Upper lobe of left lung (tissue), 6 donors: ENCODE measurements around the gene CARD19. TPM values are rescaled to one million over a fixed set of nuclear protein-coding genes. Genes with fewer than 3 reads are reported as not detected.

Experiments used
- ATAC-seq, 2 donors: fragments of 200-7000 bp; cut with Tn5 transposase; one replicate each; pipeline ENCODE4 v1.9.1; 2022; ENCODE audit warnings: mild to moderate bottlenecking in 2 of 2, moderate library complexity in 2 of 2; ENCODE audit not compliant: low FRiP score in 2 of 2
- DNase-seq, 2 donors: peaks; one replicate each; pipeline ENCODE4 v3.0.0-alpha.2; 2019 to 2020
- H3K27ac ChIP-seq, 4 donors: fragments of 200-600 bp; sonication (generic); one replicate each; pipeline ENCODE4 v1.5.1; 2016 to 2019
- H3K27me3 ChIP-seq, 4 donors: fragments of 200-600 bp; sonication (generic); one replicate each; pipeline ENCODE4 v1.5.1; 2017 to 2019
- H3K36me3 ChIP-seq, 4 donors: fragments of 200-600 bp; sonication (generic); one replicate each; pipeline ENCODE4 v1.5.1; 2016 to 2019
- H3K4me1 ChIP-seq, 4 donors: fragments of 200-600 bp; sonication (generic); one replicate each; pipeline ENCODE4 v1.5.1; 2018 to 2019
- H3K4me3 ChIP-seq, 4 donors: fragments of 200-600 bp; sonication (generic); one replicate each; pipeline ENCODE4 v1.5.1; 2017 to 2019; ENCODE audit warnings: mild to moderate bottlenecking in 2 of 4, moderate library complexity in 1 of 4
- H3K9me3 ChIP-seq, 4 donors: fragments of 200-600 bp; sonication (generic); one replicate each; pipeline ENCODE4 v1.5.1; 2018 to 2019
- CTCF ChIP-seq, 6 experiments: fragments of 450-650 bp in 4 of 6; fragments of 200-600 bp in 2 of 6; sonication (generic) in 2 of 6; IDR thresholded peaks; one replicate each; pipeline ENCODE4 v1.5.1; 2016 to 2019; ENCODE audit warnings: antibody characterized with exemption in 6 of 6
- EP300 ChIP-seq, 4 donors: sonication (generic); formaldehyde crosslinking; IDR thresholded peaks; one replicate each; pipeline ENCODE4 v1.5.1; 2017; ENCODE audit warnings: antibody characterized with exemption in 4 of 4, control low read depth in 2 of 4
- POLR2A ChIP-seq, 4 donors: fragments of 450-650 bp; IDR thresholded peaks; one replicate each; pipeline ENCODE4 v1.5.1; 2016 to 2017; ENCODE audit warnings: antibody characterized with exemption in 4 of 4, mild to moderate bottlenecking in 2 of 4
- POLR2AphosphoS5 ChIP-seq, 2 donors: sonication (generic); formaldehyde crosslinking; IDR thresholded peaks; one replicate each; pipeline ENCODE4 v1.5.1; 2017; ENCODE audit warnings: antibody characterized with exemption in 2 of 2
- WGBS, 2 donors: methylation state at CpG; one replicate each; pipeline ENCODE4 v1.1.5; 2017 to 2018; 5-methylcytosine and 5-hydroxymethylcytosine counted together
- total RNA-seq, 6 donors: library from RNA; depleted of rRNA in 4 of 6; stranded (reverse); fragments of >200 nt in 4 of 6; gene quantifications; one replicate each; pipeline versions ENCODE4 v1.1.0 to v1.2.1, GENCODE V29; 2016 to 2021
- donor health status: DM: no; HTN: no; CAD: no; lungs with moderate emphysema.
- donor health status: DM: no; HTN: yes; CAD: no; lungs with severe emphysema.

CARD19 gene
- total RNA-seq, 6 donors from 2014 or later: 34.7 to 92.3 (median 41.7) TPM

GRCh38 chr9:93086447-93087224, 9.4 kb upstream of the CARD19 start:
- WGBS, 2 donors: 87 to 91% methylated on average over 5 to 8 of the region's 8 CpGs
- H3K27ac ChIP-seq: peak overlapping the region in 2 of 4 donors; percentile 35 to 51

GRCh38 chr9:93087971-93088655, 7.9 kb upstream of the CARD19 start:
- DNase-seq: no peak

More at GRCh38 chr9:93086447-93087224, 9.4 kb upstream of the CARD19 start:
- TF ChIP-seq EP300 (IDR thresholded peaks at IDR 0.05): no peak
- peaks cover 8 to 19% (median 16%) of the 10 kb centered on the region in 4 donors for H3K4me1 ChIP-seq
- H3K27me3 ChIP-seq: no peaks in the 10 kb centered on the region
- H3K4me3 ChIP-seq: no peak overlapping the region
- peak in 1 of 2 donors; percentile 20 for DNase-seq
- no peaks in the 10 kb centered on the region for H3K36me3 ChIP-seq
- no peak for ATAC-seq
- H3K9me3 ChIP-seq: peaks cover 0 to 6% (median 0%) of the 10 kb centered on the region in 4 donors

DNA sequence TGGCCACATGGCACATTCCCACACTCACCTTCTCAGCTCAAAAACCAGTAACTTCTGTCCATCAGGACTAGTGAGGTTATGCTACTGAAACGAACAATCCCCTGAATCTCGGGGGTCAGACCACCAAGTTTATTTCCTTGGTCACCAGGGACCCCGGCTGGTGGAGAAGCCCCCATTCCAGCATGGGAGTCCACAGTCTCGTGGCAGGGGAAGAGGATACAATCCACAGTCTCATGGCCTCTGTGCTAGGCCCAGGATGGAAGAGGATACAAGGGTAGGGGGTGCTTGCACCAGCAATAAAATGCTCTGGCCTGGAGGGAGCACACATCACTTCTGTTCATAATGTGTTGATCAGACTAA, 7.4 kb upstream of the CARD19 start:
- TF ChIP-seq CTCF (IDR thresholded peaks at IDR 0.05) (no peak), POLR2AphosphoS5 (IDR thresholded peaks at IDR 0.05) (no peak), EP300 (IDR thresholded peaks at IDR 0.05) (no peak), POLR2A (IDR thresholded peaks at IDR 0.05) (no peak)
- Histone ChIP-seq H3K27me3 (no peaks in the 10 kb centered on the region), H3K4me1 (peaks cover 5 to 20% (median 16%) of the 10 kb centered on the region in 4 donors), H3K4me3 (no peak overlapping the region), H3K36me3 (no peaks in the 10 kb centered on the region), H3K9me3 (peaks cover 0 to 9% (median 0%) of the 10 kb centered on the region in 4 donors), H3K27ac (no peak overlapping the region)
- 91 to 92% methylated on average over 4 of the region's 4 CpGs for WGBS, 2 donors
- no peak for ATAC-seq
- no peak for DNase-seq

More at GRCh38 chr9:93087971-93088655, 7.9 kb upstream of the CARD19 start:
- H3K9me3 ChIP-seq: peaks cover 0 to 9% (median 0%) of the 10 kb centered on the region in 4 donors
- ATAC-seq: no peak
- H3K4me1 ChIP-seq: peaks cover 3 to 20% (median 16%) of the 10 kb centered on the region in 4 donors
- 87 to 98% methylated on average over 10 to 12 of the region's 12 CpGs for WGBS, 2 donors
- H3K27me3 ChIP-seq: no peaks in the 10 kb centered on the region
- H3K4me3 ChIP-seq: no peak overlapping the region
- H3K27ac ChIP-seq: no peak overlapping the region
- H3K36me3 ChIP-seq: no peaks in the 10 kb centered on the region
- TF ChIP-seq CTCF (IDR thresholded peaks at IDR 0.05) (no peak), POLR2A (IDR thresholded peaks at IDR 0.05) (no peak), EP300 (IDR thresholded peaks at IDR 0.05) (no peak), POLR2AphosphoS5 (IDR thresholded peaks at IDR 0.05) (no peak)

GRCh38 chr9:93089024-93089423, 7.0 kb upstream of the CARD19 start:
- no peak for TF ChIP-seq POLR2A (IDR thresholded peaks at IDR 0.05)
- TF ChIP-seq CTCF (IDR thresholded peaks at IDR 0.05): no peak
- TF ChIP-seq EP300 (IDR thresholded peaks at IDR 0.05): no peak
- no peak for TF ChIP-seq POLR2AphosphoS5 (IDR thresholded peaks at IDR 0.05)
- DNase-seq (no peak), ATAC-seq (no peak)
- peaks cover 9 to 20% (median 16%) of the 10 kb centered on the region in 4 donors for H3K4me1 ChIP-seq
- H3K27me3 ChIP-seq: no peaks in the 10 kb centered on the region
- no peak overlapping the region for H3K4me3 ChIP-seq
- H3K9me3 ChIP-seq: peaks cover 0 to 9% (median 0%) of the 10 kb centered on the region in 4 donors
- 90 to 96% methylated on average over 5 of the region's 5 CpGs for WGBS, 2 donors
- H3K27ac ChIP-seq: no peak overlapping the region
- H3K36me3 ChIP-seq: no peaks in the 10 kb centered on the region

DNA sequence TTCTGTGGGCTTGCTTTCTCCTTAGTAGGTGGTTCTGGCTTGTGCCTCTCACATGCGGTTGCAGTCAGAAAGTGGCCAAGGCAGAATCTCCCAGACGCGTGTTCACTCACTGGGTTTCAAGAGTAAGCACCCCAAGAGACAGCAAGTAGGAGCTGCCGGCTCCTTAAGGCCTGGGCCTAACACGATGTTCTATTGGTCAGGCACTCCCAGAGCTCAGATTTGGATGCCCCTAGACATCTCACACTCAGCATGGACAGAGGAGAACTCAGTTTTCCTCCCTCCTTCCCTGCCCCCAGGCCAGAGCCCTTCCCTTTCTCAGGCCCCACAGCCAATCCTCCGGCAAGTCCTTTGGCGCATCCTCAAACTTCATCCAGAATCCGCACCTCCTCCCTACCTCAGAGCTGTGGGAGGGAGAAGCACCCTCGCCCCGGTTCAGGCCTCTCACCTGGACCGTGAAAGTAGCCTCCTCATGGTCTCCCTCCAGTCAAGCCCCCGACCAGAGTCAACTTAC, 6.5 kb upstream of the CARD19 start:
- H3K27ac ChIP-seq: no peak overlapping the region
- ATAC-seq: no peak
- peak in 1 of 2 donors; percentile 16 for DNase-seq
- H3K4me1 ChIP-seq: peaks cover 13 to 23% (median 20%) of the 10 kb centered on the region in 4 donors
- no peaks in the 10 kb centered on the region for H3K36me3 ChIP-seq
- TF ChIP-seq EP300 (IDR thresholded peaks at IDR 0.05) (no peak), CTCF (IDR thresholded peaks at IDR 0.05) (no peak), POLR2AphosphoS5 (IDR thresholded peaks at IDR 0.05) (no peak), POLR2A (IDR thresholded peaks at IDR 0.05) (no peak)
- H3K9me3 ChIP-seq: peaks cover 0 to 9% (median 0%) of the 10 kb centered on the region in 4 donors
- 91 to 96% methylated on average over 9 to 12 of the region's 12 CpGs for WGBS, 2 donors
- no peak overlapping the region for H3K4me3 ChIP-seq
- H3K27me3 ChIP-seq: no peaks in the 10 kb centered on the region
